Cerebellar nuclear complex (tissue), 1 donor: ENCODE data around the gene COASY.
"Not testable (repeated sequence)": the region's sequence is repeated elsewhere in the genome, so short reads cannot be mapped to it uniquely, and the experiment has no call there.

Experiments used
- DNase-seq, 2 experiments: peaks; one replicate each; lab custom pipeline; 2025; lab: John Stamatoyannopoulos, UW

Gene COASY

DNA sequence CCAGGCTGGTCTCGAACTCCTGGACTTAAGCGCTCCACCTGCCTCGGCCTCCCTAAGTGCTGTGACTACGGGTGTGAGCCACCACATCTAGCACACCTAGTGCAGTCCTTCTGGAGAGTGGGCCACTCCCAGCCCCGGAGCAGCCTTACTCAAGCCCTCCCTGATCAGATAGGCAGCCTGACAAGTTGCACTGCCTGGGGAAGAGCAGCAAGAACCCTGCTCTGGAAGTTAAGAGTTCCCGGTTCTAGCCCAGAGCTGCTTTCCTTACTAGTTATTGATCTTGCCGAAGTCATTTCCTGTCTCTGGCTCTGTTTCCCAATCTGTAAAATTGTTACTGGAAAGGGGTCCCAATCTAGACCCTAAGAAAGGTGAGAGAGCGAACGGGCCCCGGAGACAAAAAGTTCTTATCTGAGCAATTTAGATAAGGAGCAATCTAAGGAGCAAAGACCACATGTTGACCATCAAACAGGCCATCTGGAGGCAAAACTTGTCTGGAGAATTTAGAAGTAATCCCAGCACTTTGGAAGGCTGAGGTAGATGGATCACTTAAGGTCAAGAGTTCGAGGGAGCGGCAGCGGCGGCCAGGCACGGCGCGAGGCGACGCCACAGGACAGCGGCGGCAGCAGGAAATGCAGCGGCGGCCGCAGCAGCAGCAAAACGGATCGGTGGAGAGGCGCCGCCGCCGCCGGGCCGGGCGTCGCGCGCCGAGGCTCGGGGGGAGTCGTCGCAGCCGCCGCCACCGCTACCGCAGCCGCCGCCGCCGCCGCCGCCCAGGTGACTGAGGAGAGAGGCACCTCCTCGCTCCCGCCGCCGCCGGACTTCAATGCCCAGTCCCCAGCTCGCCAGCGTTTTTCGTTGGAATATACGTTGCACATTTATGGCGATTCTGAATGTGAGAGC is 30.2 kb upstream of the COASY start:
- DNase-seq, result no peak

DNA sequence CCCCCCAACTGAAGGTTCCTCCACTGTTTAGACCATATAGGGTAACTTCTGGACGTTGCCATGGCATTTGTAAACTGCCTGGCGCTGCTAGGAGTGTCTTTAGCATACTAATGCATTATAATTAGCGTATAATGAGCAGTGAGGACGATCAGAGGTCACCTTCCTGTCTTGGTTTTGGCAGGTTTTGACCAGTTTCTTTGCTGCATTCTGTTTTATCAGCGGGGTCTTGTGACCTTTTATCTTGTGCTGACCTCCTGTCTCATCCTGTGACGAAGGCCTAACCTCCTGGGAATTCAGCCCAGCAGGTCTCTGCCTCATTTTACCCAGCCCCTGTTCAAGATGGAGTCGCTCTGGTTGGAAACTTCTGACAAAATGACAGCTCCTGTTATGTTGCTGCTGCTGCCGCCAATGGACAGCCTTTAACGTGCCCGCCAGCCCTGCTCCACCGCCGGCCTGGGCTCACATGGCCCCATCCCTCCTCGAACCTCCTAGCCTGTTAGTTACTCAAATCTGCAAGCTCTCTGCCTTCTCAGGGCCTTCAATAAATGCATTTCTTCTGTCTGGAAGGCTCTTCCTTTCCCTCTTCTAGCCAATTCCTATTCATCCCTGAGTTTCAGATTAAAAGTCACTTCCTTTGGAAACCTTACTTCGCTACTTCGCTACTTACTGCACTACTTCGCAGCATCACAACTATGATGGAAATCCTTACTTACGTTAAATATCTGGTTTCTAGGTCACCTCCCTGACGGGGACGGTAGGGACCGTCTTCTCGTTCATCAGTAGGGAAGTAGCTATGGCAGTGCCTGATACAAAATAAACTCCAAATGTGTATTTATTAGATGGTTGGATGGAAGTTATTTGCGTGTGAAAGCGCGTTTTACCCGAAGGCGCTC is 26.5 kb upstream of the COASY start:
- no peak for DNase-seq

DNA sequence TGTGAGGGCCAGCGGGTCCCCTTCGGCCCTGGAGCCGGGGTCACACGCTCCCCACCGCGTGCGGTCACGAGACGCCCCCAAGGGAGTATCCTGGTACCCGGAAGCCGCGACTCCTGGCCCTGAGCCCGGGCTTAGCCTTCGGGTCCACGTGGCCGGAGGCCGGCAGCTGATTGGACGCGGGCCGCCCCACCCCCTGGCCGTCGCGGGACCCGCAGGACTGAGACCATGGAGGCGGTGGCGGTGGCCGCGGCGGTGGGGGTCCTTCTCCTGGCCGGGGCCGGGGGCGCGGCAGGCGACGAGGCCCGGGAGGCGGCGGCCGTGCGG is 25.9 kb upstream of the COASY start, which contains the start of gene NAGLU:
TSS of gene NAGLU (plus strand) at position 194 of the 324 bp plus-strand sequence. CDS start at position 226, 32 bp downstream.
- peak in 1 of 2 experiments; percentile 24 for DNase-seq

DNA sequence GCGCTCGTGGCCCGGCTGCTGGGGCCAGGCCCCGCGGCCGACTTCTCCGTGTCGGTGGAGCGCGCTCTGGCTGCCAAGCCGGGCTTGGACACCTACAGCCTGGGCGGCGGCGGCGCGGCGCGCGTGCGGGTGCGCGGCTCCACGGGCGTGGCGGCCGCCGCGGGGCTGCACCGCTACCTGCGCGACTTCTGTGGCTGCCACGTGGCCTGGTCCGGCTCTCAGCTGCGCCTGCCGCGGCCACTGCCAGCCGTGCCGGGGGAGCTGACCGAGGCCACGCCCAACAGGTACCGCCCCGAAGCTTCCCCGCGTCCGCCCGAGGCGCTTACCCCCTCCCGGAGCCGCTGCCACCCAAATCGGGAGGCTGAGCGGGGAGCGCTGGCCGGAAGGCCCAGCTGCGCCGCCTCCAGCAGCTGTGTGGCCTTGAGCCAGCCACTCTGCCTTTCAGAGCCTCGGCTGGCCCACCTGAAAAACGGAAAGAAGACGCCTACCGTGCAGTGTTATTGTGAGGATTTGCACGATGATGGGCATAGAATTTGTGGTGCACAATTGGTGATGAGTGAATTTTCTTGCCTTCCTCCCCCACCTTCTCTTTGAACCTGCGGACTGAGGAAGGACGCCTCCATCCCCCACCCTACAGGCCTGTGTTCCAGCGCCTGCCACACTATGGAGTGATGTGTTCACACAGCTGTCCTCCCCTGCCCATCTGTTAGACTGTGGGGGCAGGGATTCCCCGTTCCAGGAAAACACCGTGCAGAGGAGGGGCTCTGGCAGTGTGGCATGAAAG is 25.4 kb upstream of the COASY start:
- DNase-seq, result peak in 1 of 2 experiments; percentile 44

DNA sequence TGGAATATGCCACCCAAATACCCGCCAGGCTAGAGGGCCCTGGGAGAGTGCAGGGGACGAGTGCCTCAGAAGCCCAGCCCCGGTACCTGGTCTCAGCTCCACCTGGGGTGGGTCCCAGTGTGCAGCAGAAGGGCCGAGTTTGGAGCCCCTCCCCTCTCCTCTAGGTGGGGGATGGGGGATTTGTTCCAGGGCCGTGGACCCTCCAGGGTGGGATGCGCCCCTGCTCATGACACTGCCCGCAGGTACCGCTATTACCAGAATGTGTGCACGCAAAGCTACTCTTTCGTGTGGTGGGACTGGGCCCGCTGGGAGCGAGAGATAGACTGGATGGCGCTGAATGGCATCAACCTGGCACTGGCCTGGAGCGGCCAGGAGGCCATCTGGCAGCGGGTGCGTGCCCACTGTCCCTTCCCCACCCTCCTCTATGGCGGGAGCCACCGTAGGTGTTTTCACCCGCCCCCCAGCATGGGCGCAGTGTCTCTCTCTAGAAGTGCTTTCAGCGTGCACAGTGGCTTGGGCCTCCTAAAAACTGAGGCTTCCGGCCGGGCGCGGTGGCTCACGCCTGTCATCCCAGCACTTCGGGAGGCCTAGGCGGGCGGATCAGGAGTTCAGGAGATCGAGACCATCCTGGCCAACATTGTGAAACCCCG is 24.7 kb upstream of the COASY start:
- no peak for DNase-seq

DNA sequence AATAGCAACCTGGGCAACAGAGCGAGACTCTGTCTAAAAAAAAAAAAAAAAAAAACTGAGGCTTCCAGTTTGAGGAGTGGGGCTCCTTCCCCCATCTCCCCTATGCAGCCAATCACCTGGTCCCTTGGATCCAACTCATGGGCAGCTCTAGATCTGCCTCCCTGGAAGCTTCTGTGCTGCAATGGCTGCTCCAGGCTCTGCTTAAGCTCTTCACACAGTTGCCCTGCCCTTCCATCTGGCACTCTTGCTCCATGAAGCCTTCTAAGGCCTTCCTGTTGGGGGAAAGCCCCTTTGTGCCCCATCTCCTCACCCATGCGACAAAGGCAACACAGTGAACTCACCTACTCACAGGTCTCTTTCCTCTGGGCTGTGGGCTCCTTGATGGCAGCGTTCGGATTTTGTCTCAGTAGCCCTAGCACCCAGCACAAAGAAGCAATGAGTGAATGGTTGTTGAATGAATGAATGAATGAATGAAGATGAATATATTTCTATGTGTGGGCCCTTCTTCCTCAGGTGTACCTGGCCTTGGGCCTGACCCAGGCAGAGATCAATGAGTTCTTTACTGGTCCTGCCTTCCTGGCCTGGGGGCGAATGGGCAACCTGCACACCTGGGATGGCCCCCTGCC is 24.0 kb upstream of the COASY start:
- no peak for DNase-seq

DNA sequence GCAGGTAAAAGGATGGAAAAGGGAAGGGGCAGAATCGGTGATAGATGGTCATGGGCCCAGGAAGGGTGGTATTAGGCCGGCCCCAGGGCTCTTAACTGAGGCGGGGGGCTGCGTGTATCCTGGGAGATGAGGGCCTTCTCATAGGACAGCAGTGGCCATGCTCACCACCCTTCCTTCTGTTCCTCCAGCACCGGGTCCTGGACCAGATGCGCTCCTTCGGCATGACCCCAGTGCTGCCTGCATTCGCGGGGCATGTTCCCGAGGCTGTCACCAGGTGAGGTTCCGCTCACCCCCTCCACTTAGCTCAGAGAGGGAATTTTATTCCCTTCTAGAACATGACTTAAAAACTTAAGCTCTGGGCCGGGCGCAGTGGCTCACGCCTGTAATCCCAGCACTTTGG is 23.5 kb upstream of the COASY start:
- DNase-seq, result no peak

DNA sequence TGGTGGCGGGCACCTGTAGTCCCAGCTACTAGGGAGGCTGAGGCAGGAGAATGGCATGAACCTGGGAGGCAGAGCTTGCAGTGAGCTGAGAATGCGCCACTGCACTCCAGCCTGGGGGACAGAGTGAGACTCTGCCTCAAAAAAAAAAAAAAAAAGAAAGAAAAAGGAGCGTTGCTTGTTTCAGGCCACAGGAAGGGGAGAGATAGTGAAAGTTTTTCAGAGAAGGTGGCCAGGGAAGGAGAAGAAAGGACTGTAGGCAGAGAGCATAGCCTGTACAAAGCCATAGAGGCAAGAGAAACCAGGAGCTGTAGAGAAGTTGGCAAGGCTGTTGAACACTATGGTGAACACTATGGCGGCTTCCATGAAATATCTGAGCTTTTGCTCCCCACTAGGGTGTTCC is 21.4 kb upstream of the COASY start:
- DNase-seq, result not testable (repeated sequence)

DNA sequence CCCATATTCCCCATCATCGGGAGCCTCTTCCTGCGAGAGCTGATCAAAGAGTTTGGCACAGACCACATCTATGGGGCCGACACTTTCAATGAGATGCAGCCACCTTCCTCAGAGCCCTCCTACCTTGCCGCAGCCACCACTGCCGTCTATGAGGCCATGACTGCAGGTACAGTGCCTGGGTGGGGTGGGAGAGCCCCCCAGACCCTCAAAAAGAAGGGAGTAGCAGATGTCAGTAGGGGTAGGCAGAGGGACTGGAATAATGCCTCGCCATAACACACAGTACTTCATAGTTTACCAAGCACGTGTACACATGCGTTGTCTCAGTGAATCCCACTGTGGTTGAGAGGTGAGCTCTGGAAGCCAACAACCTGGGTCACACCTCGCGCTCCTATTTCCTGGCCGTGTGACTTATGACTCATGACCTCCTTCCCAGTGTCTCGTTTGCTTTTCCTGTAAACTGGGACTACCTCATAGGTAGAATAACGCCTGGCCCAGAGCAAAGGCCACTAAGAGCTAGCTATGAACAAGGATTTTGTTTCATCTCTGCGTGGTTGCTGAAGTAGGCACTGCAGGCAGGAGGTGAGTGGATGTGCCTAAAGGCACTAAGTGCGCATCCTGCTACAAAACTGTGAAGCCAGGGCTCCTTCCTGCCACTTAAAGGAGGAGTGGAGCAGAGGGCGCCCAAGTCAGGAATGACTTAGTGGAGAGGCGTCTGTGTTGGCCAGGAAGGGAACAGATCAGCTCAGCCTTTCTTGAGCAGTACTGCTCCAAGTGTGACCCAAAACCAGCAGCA is 20.7 kb upstream of the COASY start:
- DNase-seq, result no peak

DNA sequence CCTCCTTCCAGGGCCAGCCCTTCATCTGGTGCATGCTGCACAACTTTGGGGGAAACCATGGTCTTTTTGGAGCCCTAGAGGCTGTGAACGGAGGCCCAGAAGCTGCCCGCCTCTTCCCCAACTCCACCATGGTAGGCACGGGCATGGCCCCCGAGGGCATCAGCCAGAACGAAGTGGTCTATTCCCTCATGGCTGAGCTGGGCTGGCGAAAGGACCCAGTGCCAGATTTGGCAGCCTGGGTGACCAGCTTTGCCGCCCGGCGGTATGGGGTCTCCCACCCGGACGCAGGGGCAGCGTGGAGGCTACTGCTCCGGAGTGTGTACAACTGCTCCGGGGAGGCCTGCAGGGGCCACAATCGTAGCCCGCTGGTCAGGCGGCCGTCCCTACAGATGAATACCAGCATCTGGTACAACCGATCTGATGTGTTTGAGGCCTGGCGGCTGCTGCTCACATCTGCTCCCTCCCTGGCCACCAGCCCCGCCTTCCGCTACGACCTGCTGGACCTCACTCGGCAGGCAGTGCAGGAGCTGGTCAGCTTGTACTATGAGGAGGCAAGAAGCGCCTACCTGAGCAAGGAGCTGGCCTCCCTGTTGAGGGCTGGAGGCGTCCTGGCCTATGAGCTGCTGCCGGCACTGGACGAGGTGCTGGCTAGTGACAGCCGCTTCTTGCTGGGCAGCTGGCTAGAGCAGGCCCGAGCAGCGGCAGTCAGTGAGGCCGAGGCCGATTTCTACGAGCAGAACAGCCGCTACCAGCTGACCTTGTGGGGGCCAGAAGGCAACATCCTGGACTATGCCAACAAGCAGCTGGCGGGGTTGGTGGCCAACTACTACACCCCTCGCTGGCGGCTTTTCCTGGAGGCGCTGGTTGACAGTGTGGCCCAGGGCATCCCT is 18.5 kb upstream of the COASY start:
- DNase-seq, result no peak

DNA sequence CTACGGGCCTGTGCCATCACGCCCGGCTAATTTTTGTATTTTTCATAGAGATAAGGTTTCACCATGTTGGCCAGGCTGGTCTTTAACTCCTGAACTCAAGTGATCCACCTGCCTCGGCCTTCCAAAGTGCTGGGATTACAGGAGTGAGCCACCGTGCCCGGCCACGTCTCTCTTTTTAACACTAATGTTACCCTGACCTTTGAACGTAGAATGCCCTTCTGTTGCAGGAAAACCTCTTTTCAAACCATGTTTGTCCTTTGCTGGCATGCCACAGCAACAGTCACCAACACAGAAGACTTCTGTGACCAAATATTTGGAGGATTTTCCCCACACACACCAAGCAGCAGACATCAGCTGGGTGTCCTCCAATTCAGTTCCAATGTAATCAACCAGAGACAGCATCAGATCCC is 17.1 kb upstream of the COASY start:
- DNase-seq, result no peak

DNA sequence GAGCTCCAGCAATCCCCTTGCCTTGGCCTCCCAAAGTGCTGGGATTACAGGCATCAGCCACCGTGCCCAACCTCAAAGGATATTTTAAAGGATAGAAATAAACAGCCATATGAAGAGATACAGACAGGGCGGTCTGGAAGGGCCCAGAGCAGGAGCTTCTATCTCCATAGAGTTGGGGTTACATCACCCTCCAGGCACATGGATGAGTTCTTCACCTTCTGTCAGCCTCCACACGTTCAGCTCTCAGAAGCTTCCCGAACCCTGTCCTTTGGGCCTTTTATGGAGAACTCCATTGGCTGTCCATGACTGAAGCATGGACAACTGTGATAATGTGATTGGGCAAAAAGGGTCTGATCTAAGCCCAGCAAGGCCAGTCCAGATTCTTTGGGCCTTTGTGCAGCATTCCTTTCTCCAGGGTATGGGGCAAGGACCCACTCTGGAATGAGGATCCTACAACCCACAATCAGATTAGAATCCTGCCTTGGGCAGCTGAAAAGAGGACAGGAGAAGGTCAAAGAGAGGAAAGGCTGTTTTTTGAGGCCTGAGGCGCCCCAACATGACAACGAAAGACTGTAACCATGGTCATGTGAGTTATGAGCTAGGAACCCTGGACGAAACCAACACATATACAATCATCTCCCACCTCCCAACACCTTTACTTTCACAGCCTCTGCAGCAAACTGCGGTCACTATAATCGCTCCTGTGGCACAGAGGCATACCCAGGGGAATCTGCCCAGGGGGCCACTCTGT is 16.0 kb upstream of the COASY start:
- DNase-seq, result not testable (repeated sequence)

DNA sequence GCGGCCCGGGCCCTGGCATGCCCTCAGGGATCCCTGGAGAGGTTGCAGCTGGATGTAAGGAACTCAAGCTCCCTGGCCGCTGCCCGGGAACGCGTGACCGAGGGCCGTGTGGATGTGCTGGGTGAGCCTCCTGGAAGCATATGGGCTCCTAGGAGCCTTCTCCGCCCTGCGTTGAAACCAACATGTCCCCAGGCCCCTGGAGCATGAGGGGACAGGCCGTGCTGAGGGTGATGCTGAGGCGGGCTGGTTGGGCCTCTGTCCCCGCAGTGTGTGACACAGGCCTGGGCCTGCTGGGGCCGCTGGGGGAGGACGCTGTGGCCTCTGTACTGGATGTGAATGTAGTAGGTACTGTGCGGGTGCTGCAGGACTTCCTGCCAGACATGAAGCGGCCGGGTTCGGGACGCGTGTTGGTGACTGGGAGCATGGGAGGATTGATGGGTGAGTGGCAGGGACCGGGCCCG is 14.9 kb upstream of the COASY start:
- DNase-seq, result no peak

DNA sequence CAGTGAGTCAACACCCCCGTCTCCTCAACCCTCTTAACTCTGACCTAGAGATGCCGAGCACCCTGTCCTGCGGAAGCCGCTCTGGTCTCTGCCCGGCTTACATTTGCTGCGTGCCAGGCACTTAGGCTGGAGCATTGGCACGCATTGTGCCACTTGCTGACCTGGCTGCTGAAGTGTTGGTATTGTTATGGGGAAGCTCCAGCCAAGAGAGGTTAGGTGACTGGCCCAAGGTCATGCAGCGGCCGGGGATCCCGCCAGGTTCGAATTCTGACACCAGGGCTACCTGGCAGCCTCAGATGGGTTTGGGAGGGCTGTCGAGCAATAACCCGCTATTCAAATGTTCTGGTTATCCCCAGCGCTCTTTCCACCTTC is 14.3 kb upstream of the COASY start:
- DNase-seq, result no peak

DNA sequence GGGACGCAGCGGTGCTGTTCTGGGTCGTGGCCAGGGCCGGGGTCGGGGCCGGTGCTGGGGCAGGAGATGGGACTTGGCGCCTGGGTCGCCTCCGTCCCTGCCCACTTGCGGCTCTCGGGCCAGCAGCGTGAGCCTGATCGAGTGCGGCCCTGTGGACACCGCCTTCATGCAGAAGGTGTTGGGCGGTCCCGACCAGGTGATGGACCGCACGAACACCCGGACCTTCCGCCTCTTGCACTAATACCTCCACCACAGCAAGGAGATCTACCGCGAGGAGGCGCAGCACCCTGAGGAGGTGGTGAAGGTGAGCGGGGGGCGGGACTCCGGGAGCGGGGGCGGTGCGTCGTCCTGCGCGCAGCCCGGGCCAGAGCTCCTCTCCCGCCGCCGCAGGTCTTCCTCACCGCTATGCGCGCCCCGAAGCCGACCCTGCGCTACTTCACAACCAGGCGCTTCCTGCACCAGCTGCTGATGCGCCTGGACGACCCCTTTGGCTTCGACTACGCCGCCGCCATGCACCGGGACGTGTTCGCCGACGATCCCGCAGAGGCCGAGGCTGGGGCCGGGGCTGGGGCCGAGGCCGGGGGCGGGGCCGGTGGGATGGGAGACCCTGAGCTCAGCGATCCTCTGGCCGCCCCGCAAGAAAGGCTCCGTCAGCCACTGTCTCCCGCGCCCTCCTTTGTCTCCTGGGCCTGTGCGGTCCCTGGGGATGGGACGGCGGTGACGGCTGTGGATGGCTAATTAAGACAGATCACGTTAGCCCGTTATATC is 13.7 kb upstream of the COASY start:
- no peak for DNase-seq

DNA sequence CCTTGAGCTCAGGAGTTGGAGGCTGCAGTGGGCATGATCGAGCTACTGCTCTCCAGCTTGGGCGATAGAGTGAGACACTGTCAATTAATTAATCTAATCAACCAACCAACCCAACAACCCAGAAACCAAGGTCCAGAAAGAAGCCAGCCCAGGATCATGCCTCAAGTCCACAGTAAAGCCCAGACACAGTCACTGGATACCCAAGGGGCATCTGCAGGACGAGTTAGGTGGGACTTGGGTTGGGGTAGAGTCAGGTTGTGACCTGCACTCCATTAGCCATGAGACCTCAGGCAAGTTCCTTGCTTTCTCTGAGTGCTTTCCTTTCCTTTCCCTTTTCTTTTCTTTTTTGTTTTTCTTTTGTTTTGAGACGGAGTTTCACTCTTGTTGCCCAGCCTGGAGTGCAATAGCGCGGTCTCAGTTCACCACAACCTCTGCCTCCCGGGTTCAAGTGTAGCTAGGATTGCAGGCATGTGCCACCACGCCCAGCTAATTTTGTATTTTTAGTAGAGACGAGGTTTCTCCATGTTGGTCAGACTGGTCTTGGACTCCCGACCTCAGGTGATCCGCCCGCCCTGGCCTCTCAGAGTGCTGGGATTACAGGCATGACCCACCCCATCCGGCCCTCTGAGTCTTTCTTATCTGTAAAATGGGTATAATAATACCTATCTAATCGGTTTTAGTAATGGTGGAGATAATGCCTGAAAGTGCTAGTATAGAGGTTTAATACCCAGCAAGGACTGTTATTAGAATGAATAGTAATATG is 12.8 kb upstream of the COASY start:
- no peak for DNase-seq

DNA sequence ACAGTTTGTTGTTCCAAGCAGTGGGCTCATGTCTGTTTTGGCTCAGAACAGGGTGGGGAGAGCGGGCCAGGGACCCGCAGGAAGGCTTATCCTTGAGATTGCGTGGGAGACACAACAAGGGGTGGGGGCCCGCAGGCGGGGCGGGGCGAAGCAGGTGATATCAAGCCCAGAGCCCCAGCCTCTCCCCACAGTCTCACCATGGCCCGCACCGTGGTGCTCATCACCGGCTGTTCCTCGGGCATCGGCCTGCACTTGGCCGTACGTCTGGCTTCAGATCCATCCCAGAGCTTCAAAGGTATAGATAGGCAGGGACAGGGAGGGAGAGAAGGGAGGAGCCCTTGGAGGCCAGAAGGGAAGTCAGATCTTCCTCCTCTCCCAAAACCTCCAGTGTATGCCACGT is 9.2 kb upstream of the COASY start, which contains the start of gene HSD17B1:
TSS of gene HSD17B1 (plus strand) at position 188 of the 400 bp plus-strand sequence. CDS start at position 199, 11 bp downstream.
- not testable (repeated sequence) for DNase-seq
